IPS DF 6.9 (cell line): ENCODE measurements around the gene DDAH1.

Source experiments
- DNase-seq: peaks from one replicate; pipeline ENCODE4 v3.0.0-alpha.2; 2013; ENCODE audit warnings: low read depth, low spot score
- H3K27ac ChIP-seq: one replicate; pipeline ENCODE4 v1.5.1; 2013; ENCODE audit warnings: low read length, control low read depth
- H3K27me3 ChIP-seq: 2 replicates; pipeline ENCODE4 v1.6.1; 2013; ENCODE audit warnings: mild to moderate bottlenecking, low read length; ENCODE audit not compliant: control insufficient read depth, insufficient read depth
- H3K36me3 ChIP-seq: 2 replicates; pipeline ENCODE4 v1.6.1; 2013; ENCODE audit warnings: low read length; ENCODE audit not compliant: control insufficient read depth, insufficient read depth
- H3K4me1 ChIP-seq: 2 replicates; pipeline ENCODE4 v1.6.1; 2013; ENCODE audit warnings: low read length; ENCODE audit not compliant: control insufficient read depth, insufficient read depth
- H3K4me3 ChIP-seq: 2 replicates; pipeline ENCODE4 v1.5.1; 2013; ENCODE audit warnings: mild to moderate bottlenecking, low read length
- H3K9me3 ChIP-seq: 2 replicates; pipeline ENCODE4 v1.6.1; 2013; ENCODE audit warnings: low read length, inconsistent platforms; ENCODE audit not compliant: control insufficient read depth, insufficient read depth
- WGBS: extraction: QIAGEN DNeasy Blood & Tissue Kit; methylation state at CpG from one replicate; pipeline ENCODE4 v1.1.7; 2013; ENCODE audit warnings: mixed read lengths, missing lambda C conversion rate; ENCODE audit not compliant: insufficient read length, insufficient coverage; 5-methylcytosine and 5-hydroxymethylcytosine counted together

DDAH1 gene

GRCh38 chr1:85375493-85375892 is 89.5 kb downstream of the DDAH1 start:
- no peaks in the 10 kb centered on the region for H3K36me3 ChIP-seq
- H3K4me1 ChIP-seq, result peaks cover 2% of the 10 kb centered on the region
- H3K27me3 ChIP-seq, result no peaks in the 10 kb centered on the region
- no peak overlapping the region for H3K4me3 ChIP-seq
- no peaks in the 10 kb centered on the region for H3K9me3 ChIP-seq
- DNase-seq, result no peak
- no peak overlapping the region for H3K27ac ChIP-seq
- whole genome bisulfite sequencing, result no CpG with 5 or more reads among the region's 2 CpGs

GRCh38 chr1:85374160-85374559 is 90.8 kb downstream of the DDAH1 start:
- no peak overlapping the region for H3K27ac ChIP-seq
- no peaks in the 10 kb centered on the region for H3K36me3 ChIP-seq
- no peak overlapping the region for H3K4me3 ChIP-seq
- peaks cover 2% of the 10 kb centered on the region for H3K4me1 ChIP-seq
- no peaks in the 10 kb centered on the region for H3K9me3 ChIP-seq
- no peaks in the 10 kb centered on the region for H3K27me3 ChIP-seq
- DNase-seq, result no peak

- no peaks in the 10 kb centered on the region for H3K9me3 ChIP-seq
- DNase-seq, result no peak
- H3K4me3 ChIP-seq, result no peak overlapping the region
- H3K27me3 ChIP-seq, result no peaks in the 10 kb centered on the region
- no peak overlapping the region for H3K27ac ChIP-seq
- no CpG with 5 or more reads among the region's 3 CpGs for WGBS
- H3K4me1 ChIP-seq, result peaks cover 2% of the 10 kb centered on the region
- no peaks in the 10 kb centered on the region for H3K36me3 ChIP-seq
Measured at GRCh38 chr1:85373378-85373708, 91.6 kb downstream of the DDAH1 start.

GRCh38 chr1:85372683-85373377 is 92.1 kb downstream of the DDAH1 start:
- H3K9me3 ChIP-seq, result no peaks in the 10 kb centered on the region
- H3K27ac ChIP-seq, result no peak overlapping the region
- H3K4me3 ChIP-seq, result no peak overlapping the region
- H3K4me1 ChIP-seq, result peaks cover 2% of the 10 kb centered on the region
- no CpG with 5 or more reads among the region's 5 CpGs for WGBS
- H3K36me3 ChIP-seq, result no peaks in the 10 kb centered on the region
- H3K27me3 ChIP-seq, result no peaks in the 10 kb centered on the region
- DNase-seq, result no peak

GRCh38 chr1:85371021-85371420 is 93.9 kb downstream of the DDAH1 start:
- Histone ChIP-seq H3K4me1 (peaks cover 2% of the 10 kb centered on the region), H3K27ac (no peak overlapping the region), H3K36me3 (no peaks in the 10 kb centered on the region), H3K9me3 (no peaks in the 10 kb centered on the region), H3K27me3 (no peaks in the 10 kb centered on the region), H3K4me3 (no peak overlapping the region)
- DNase-seq, result no peak
- no CpG with 5 or more reads among the region's 2 CpGs for WGBS

- no peaks in the 10 kb centered on the region for H3K4me1 ChIP-seq
- no peak for DNase-seq
- no peak overlapping the region for H3K4me3 ChIP-seq
- WGBS, result no CpG with 5 or more reads among the region's 6 CpGs
- no peaks in the 10 kb centered on the region for H3K9me3 ChIP-seq
- H3K27me3 ChIP-seq, result no peaks in the 10 kb centered on the region
- no peak overlapping the region for H3K27ac ChIP-seq
- H3K36me3 ChIP-seq, result no peaks in the 10 kb centered on the region
Measured at GRCh38 chr1:85368073-85368770, 96.7 kb downstream of the DDAH1 start.

- WGBS, result no CpG with 5 or more reads among the region's 3 CpGs
- Histone ChIP-seq H3K4me3 (no peak overlapping the region), H3K27me3 (no peaks in the 10 kb centered on the region), H3K36me3 (no peaks in the 10 kb centered on the region), H3K27ac (no peak overlapping the region), H3K4me1 (no peaks in the 10 kb centered on the region), H3K9me3 (no peaks in the 10 kb centered on the region)
- no peak for DNase-seq
Measured at GRCh38 chr1:85366391-85367170, 98.4 kb downstream of the DDAH1 start.

GRCh38 chr1:85365851-85366250 is 99.1 kb downstream of the DDAH1 start:
- no peak overlapping the region for H3K27ac ChIP-seq
- H3K36me3 ChIP-seq, result no peaks in the 10 kb centered on the region
- no peaks in the 10 kb centered on the region for H3K9me3 ChIP-seq
- no peaks in the 10 kb centered on the region for H3K27me3 ChIP-seq
- DNase-seq, result no peak
- H3K4me3 ChIP-seq, result no peak overlapping the region
- WGBS, result no CpG with 5 or more reads among the region's 3 CpGs
- no peaks in the 10 kb centered on the region for H3K4me1 ChIP-seq

GRCh38 chr1:85363521-85363920 is 101.4 kb downstream of the DDAH1 start:
- Histone ChIP-seq H3K27ac (no peak overlapping the region), H3K4me1 (no peaks in the 10 kb centered on the region)

GRCh38 chr1:85363092-85363491 is 101.9 kb downstream of the DDAH1 start:
- Histone ChIP-seq H3K9me3 (no peaks in the 10 kb centered on the region), H3K27me3 (no peaks in the 10 kb centered on the region), H3K36me3 (no peaks in the 10 kb centered on the region), H3K4me3 (no peak overlapping the region), H3K4me1 (no peaks in the 10 kb centered on the region), H3K27ac (no peak overlapping the region)
- DNase-seq, result no peak
- no CpG with 5 or more reads among the region's 1 CpG for WGBS

More at GRCh38 chr1:85363521-85363920, 101.4 kb downstream of the DDAH1 start:
- H3K9me3 ChIP-seq, result no peaks in the 10 kb centered on the region
- H3K27me3 ChIP-seq, result no peaks in the 10 kb centered on the region
- no peak for DNase-seq
- H3K4me3 ChIP-seq, result no peak overlapping the region
- H3K36me3 ChIP-seq, result no peaks in the 10 kb centered on the region
